ENCODE measurements around the gene TMCC1.
"Not testable (repeated sequence)": the region's sequence is repeated elsewhere in the genome, so short reads cannot be mapped to it uniquely, and the experiment has no call there.

TMCC1 gene

DNA sequence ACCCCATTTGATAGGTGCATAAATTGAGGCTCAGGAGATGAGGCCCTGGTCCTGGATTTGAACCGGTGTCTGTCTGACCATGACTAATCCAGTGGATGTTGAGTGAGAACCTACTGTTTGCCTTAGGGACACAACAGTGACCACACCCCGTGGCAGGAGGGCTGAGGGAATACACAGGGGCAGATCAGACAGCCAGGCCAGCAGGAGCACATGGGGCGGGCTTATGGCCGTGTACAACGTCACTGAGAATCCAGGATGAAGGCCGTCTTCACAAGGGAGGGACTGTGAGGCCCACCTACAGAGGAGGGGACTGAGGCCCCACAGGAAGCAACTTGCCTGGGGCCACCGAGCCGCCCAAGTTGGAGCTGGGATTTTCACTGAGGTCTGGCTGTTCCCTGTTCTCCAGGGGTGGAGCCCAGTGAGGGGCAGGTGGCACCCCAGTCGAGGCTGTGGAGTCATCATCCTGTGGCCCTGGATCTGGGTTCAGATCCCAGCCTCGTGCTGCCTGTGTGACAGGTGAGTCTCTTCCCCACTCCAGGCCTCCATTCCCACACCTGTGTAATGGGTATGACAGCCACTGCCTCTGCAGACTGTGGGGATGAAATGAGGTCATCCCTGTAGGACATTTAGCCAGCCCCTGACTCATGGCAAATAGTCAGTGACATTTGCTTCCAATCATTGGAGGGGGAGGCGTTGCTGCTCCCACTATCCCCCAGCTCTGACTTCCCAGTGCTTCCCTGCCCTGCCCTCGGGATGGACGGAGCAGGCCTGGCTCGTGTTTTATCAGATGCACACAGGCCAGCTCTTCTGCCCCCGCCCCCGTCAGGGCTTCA lies 280.8 kb downstream of the TMCC1 start:
- Mint-ChIP-seq H3K4me1 (peaks cover under 1 to 4% of the 10 kb centered on the region in 2 donors), H3K27me3 (peaks cover 27% of the 10 kb centered on the region in 2 donors), H3K27ac (no peak overlapping the region), H3K4me3 (no peak overlapping the region), H3K36me3 (no peaks in the 10 kb centered on the region), H3K9me3 (no peaks in the 10 kb centered on the region)
- no peak for DNase-seq
- ATAC-seq (replicated peaks) = no peak

DNA sequence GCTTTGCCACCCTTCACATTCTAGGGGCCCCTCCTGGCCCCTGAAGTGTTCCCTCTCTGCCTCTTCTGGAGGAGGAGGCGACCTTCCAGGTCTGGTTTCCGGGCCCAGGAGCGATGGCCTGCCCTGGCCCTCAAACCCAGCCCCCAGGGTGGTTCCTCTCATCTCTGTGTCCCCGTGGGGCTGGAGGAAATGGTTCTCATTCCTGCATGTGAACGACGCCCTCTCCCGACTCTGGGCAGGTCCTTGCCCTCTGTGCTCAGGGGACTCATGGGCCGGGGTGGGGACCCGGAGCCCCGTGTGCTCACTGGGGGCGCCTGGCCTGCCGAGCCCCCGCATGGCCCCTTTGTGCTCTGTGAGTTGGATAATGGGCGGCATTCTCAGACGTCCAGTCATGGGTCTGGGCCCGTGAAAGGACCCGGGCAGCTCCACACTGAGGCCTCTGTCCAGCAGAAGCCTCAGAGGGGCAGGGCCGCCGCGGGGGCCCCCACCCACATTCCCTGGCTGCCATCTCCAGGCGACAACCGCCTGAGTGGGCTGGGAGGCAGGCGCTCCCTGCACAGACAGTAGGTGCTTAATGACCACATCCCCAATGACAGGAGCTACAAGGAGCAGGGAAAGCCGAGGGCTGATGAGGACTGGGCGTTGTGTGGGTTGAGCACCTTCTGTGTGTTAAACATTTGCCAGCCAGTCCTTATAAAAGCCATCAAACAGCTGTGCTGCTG lies 281.5 kb downstream of the TMCC1 start:
- Mint-ChIP-seq H3K27ac (no peak overlapping the region), H3K36me3 (peaks cover under 1 to 4% of the 10 kb centered on the region in 2 donors), H3K4me3 (no peak overlapping the region), H3K4me1 (peaks cover 5 to 6% of the 10 kb centered on the region in 2 donors), H3K27me3 (peaks cover 30 to 33% of the 10 kb centered on the region in 2 donors), H3K9me3 (no peaks in the 10 kb centered on the region)
- no peak for DNase-seq
- no peak for ATAC-seq (replicated peaks)

DNA sequence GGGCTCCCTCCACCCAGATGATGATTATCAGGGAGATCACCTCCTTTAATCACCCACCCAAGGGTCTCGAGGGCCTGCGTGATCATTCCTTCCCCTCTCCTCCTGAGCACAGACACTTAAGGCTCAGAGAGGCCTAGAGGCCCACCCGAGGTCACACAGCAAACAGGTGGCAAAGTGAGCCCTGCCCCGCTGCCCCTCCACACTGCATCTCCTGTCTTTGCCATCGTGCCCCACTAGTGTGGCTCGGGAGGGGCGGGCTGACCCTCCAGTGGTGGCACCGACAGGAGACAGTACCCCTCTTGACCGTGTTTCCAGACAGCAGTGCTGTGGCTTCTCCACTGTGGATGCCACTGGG lies 282.1 kb downstream of the TMCC1 start:
- Mint-ChIP-seq H3K27ac (no peak overlapping the region), H3K4me1 (peaks cover 6 to 9% of the 10 kb centered on the region in 2 donors), H3K9me3 (no peaks in the 10 kb centered on the region), H3K36me3 (peaks cover 2 to 6% of the 10 kb centered on the region in 2 donors), H3K4me3 (no peak overlapping the region), H3K27me3 (peaks cover 32 to 36% of the 10 kb centered on the region in 2 donors)
- ATAC-seq (replicated peaks) (no peak), DNase-seq (no peak)

DNA sequence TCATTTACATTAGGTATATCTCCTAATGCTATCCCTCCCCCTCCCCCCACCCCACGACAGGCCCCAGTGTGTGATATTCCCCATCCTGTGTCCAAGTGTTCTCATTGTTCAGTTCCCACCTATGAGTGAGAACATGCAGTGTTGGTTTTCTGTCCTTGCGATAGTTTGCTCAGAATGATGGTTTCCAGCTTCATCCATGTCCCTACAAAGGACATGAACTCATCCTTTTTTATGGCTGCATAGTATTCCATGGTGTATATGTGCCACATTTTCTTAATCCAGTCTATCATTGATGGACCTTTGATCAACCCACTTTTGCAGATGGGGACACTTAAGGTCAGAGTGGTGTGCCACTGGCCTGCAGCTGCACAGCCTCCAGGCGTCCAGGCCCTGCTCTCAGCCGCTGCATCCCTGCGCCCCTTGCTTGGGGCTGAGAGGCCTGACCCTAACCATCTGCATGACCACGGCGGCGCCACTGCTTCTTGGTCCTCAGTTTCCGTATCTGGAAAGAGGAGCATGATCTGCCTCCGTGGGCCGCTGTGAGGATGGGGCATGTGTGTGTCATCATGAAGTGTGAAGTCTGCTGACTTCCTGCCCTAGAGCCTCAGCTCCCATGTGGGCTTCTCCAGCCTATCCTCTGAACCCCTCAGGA lies 282.6 kb downstream of the TMCC1 start:
- not testable (repeated sequence) for DNase-seq; H3K36me3 Mint-ChIP-seq; H3K9me3 Mint-ChIP-seq; ATAC-seq (replicated peaks); H3K4me1 Mint-ChIP-seq; H3K4me3 Mint-ChIP-seq; H3K27ac Mint-ChIP-seq
- peaks cover 32 to 40% of the 10 kb centered on the region in 2 donors for H3K27me3 Mint-ChIP-seq

DNA sequence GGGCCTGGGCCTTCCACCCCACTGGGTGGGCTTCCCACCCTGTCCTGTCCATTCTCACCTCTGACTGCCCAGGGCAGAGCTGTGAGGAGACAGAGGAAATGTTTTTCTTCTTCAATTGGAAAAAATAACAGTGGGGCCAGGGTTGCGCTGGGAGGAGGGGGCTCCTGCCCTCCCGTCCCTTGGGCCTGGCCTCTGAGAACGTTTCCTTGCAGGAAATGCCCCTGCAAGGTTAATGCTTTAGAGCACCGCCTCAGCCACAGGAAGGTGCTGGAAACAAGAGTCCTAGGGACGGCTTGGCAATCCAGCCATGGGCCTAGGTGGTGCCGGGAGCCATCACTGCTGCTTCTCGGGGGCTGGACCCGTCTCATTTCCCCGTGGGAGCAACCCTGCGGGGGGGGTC lies 283.2 kb downstream of the TMCC1 start:
- DNase-seq (no peak), ATAC-seq (replicated peaks) (no peak)
- no peak overlapping the region for H3K4me3 Mint-ChIP-seq
- H3K4me1 Mint-ChIP-seq = peaks cover 10 to 15% of the 10 kb centered on the region in 2 donors
- peaks cover 2 to 9% of the 10 kb centered on the region in 2 donors for H3K36me3 Mint-ChIP-seq
- H3K9me3 Mint-ChIP-seq = no peaks in the 10 kb centered on the region
- H3K27me3 Mint-ChIP-seq = peaks cover 37 to 46% of the 10 kb centered on the region in 2 donors
- H3K27ac Mint-ChIP-seq = no peak overlapping the region

DNA sequence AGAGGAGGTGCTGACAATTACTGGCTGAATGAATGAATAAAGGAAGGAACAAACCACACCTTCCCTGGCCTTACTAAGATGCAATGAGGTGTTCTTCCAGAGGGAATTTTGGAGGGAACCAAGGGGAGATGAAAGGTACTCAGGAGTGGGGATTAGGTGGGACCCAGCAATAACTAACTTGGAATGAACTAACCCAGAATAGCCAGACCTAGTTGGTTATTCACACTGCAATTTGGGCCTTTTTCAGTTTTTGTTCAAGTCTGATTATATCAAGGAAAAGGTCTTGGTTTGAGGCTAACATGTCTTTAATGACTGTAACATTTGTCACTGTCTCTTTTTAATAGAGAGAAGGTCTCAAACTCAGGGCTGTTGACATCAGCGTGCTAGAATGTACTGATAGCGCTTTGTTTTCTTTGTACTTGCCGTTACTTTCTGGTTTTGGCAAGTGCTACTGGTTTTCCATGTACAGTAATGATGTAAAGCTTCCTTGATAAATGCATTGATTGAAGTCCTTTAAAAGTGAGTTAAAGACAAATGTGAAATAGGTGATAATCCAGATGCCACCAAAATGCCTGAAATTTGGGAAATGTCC lies 283.8 kb downstream of the TMCC1 start:
- Mint-ChIP-seq H3K4me1 (peaks cover 10 to 15% of the 10 kb centered on the region in 2 donors), H3K36me3 (peaks cover 2 to 9% of the 10 kb centered on the region in 2 donors), H3K9me3 (no peaks in the 10 kb centered on the region), H3K27ac (no peak overlapping the region), H3K4me3 (no peak overlapping the region), H3K27me3 (peaks cover 39 to 50% of the 10 kb centered on the region in 2 donors)
- no peak for DNase-seq
- ATAC-seq (replicated peaks) = no peak

DNA sequence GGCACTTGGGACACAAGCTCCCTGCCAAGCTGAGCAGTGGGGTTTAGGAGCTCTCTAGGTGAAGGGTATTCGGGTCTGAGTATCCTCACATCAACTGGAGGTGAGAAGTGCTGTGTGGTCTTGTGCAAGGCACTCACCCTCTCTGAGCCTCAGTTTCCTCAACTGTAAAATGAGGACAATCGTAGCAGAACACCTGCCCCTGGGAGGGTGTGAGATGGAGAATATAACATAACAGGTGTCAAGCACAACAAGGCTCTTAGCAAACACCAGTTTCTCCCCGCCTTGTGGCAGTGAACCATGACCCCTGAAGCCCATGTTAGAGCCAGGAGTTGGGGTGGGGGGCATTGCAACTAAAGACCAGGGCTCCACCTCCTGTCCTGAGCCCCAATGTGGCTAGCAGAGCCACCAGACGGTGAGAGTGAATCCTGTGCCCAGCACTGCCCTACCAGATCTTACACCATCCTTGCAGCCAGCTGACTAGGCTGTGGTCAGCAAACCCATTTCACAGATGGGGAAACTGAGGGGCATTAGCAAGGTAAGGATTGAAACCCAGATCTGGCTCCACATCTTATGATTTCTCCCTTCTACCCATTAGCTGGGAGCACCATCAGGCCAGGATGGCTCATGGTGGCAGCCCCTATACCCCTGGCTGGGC lies 284.4 kb downstream of the TMCC1 start:
- Mint-ChIP-seq H3K9me3 (no peaks in the 10 kb centered on the region), H3K27ac (no peak overlapping the region), H3K27me3 (peaks cover 45 to 56% of the 10 kb centered on the region in 2 donors), H3K4me1 (peaks cover 11 to 15% of the 10 kb centered on the region in 2 donors), H3K4me3 (no peak overlapping the region), H3K36me3 (peaks cover 2 to 9% of the 10 kb centered on the region in 2 donors)
- DNase-seq (no peak), ATAC-seq (replicated peaks) (no peak)

DNA sequence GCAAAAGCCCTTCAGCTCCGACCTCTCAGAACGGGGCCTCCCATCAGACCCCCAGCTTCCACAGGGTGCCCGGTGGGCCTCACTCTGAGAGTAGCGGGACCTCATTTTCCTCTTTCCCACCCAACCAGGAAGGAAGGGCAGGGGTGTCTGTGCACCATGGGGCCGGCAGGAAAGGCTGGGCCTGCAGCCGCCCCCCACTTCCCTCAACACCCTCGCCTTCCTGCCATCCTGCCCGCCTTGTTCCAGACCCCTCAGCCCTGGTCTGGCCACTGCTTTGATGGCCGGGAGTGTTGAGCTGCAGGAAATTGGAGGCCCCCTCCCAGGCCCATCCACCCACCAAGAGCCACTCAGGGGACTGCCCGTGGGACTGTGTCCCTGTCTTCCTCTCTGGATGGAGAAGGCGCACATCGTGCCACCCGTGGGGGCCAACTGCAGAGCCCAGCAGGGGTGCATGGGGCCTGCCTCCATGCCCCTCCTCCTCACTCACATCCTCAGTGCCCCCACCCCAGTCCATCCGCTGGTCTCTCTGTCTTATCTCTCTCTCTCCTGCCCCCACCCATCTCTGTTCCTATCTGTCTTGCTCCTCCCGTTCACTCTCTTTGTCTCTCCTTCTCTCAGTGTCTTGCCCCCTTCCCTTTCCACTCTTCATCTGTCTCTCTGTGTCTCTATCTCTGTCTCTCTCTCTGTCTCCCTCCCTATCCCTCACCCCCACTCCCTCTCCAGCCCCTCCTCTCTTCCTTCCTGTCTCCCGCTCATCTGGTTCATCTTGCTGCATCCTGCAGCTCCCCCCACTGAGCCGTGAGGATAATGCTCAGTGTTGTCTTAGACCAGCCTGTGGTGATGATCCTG lies 285.2 kb downstream of the TMCC1 start:
- no peaks in the 10 kb centered on the region for H3K9me3 Mint-ChIP-seq
- H3K4me3 Mint-ChIP-seq = peak overlapping the region in 1 of 2 donors; percentile 0
- no peak for ATAC-seq (replicated peaks)
- H3K4me1 Mint-ChIP-seq = peaks cover 12 to 15% of the 10 kb centered on the region in 2 donors
- DNase-seq = no peak
- H3K36me3 Mint-ChIP-seq = peaks cover 2 to 9% of the 10 kb centered on the region in 2 donors
- no peak overlapping the region for H3K27ac Mint-ChIP-seq
- H3K27me3 Mint-ChIP-seq = peaks cover 51 to 62% of the 10 kb centered on the region in 2 donors

DNA sequence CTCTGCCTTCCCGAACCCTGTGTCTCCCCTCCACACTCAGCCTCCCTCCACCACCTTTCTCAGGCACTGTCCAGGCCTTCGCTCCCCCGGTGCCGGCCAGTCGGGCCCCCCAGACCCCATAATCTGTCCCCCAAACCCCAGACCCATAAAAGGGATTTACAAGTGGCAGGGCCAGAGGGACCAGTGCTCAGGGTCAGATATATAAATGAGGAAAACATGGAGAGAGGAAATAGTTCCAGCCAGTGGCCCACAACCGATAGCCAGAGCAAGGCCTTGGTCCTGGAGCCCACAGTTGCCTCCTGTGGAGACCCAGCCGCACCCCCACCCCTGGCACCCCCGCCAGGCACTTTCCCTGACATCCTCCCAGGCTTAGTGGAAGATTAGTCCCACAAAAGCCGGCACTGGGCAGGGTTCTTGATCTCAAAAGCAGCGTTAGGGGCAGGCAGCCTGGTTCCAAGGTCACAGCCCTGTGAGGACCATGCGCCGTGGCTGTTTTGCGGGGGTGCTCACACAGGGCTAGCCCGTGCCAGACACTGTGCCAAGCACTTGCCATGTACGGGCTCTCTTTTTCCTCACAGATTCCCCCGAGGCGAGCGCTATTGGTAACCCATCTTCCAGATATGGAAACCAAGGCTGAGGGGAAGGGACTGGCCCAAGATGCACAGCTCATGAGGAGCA lies 286.0 kb downstream of the TMCC1 start:
- Mint-ChIP-seq H3K27me3 (peaks cover 50 to 60% of the 10 kb centered on the region in 2 donors), H3K27ac (no peak overlapping the region), H3K4me3 (peak overlapping the region; percentile 87 to 88), H3K9me3 (no peaks in the 10 kb centered on the region), H3K36me3 (peaks cover 2 to 9% of the 10 kb centered on the region in 2 donors), H3K4me1 (peaks cover 12 to 15% of the 10 kb centered on the region in 2 donors)
- ATAC-seq (replicated peaks) = no peak
- no peak for DNase-seq

DNA sequence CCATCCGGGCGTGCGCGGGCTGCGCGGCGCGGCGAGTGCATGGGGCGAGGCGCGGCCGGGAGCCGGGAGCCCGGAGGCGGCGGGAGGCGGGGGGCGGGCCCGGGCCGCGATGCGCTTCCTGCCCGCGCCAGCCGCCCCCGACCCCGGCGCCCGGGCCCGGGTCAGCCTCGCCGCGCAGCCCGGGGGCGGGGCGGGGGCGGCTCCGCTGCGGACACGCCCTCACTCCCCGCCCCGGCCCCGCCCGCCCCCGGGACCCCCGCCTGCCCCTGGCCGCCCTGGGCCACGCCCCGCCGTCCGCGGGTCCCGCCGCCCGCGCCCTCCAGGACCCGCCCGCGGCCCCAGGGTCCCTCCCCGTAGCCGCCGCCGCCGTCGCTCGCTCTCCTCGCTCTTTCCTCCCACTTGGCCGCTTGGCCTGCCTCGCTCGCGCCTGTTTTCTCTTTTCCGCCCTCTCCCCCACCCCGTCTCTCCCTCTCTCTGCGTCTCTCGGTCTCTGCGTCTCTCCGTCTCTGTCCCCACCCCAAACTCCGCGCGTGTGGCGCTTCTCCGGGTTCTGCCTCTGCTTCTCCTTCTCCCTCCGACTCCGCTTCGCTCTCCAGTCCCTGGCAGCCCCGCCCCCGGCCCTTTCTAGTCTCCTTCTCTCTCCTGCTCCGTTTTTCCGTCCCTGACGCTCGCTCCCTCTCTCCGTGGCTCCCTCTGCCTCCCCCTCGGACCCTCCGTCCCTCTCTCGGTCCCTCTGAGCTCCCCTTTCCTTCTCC lies 286.7 kb downstream of the TMCC1 start, which contains the start of gene PLXND1:
TSS of gene PLXND1 (minus strand) at position 41 of the 755 bp plus-strand sequence. CDS start at position 4, 37 bp downstream.
- DNase-seq = no peak
- peaks cover 12 to 15% of the 10 kb centered on the region in 2 donors for H3K4me1 Mint-ChIP-seq
- peak within 1 kb of the TSS; percentile 89 to 93 for H3K4me3 Mint-ChIP-seq
- ATAC-seq (replicated peaks) = peak; percentile 39 to 40
- no peaks in the 10 kb centered on the region for H3K9me3 Mint-ChIP-seq
- peaks cover 49 to 55% of the 10 kb centered on the region in 2 donors for H3K27me3 Mint-ChIP-seq
- peaks cover 2 to 9% of the 10 kb centered on the region in 2 donors for H3K36me3 Mint-ChIP-seq
- peak within 1 kb of the TSS; percentile 93 for H3K27ac Mint-ChIP-seq

DNA sequence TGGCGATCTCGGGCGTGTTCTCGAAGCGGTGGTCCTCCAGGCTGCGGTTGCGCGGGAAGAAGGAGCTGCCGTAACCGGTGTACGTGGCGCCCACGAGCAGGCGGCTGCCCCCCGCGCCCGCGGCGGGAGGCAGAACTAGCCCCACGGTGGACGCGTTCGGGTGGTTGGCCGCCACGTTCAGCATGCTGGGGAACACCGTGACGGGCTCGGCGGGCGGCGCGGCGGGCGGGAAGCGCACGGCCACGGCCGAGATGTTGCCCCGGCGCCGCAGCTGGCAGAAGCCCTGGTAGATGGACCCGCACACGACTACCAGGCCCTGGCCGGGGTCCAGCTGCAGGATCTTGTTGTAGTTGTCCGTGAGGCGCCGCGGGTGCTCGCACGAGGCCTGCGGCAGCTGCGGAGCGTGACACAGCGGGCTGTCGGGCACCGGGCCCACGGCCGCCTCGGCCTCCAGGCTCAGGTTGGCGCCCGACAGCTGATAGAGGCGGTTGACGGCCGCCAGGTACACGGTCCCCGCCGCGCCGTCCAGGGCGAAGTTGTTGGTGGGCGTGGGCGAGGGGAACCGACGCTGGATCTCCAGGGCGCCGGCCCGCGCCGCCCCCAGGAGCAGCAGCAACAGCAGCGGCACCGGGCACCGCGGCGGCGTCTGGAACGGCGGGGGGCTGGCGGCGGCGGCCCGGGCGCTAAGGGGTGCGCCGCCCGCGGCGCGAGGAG lies 287.4 kb downstream of the TMCC1 start:
- DNase-seq (no peak), ATAC-seq (replicated peaks) (peak; percentile 10 to 24)
- H3K27ac Mint-ChIP-seq = peak overlapping the region; percentile 89
- H3K9me3 Mint-ChIP-seq = no peaks in the 10 kb centered on the region
- H3K4me1 Mint-ChIP-seq = peaks cover 12 to 15% of the 10 kb centered on the region in 2 donors
- peaks cover 42 to 48% of the 10 kb centered on the region in 2 donors for H3K27me3 Mint-ChIP-seq
- peaks cover 2 to 9% of the 10 kb centered on the region in 2 donors for H3K36me3 Mint-ChIP-seq
- H3K4me3 Mint-ChIP-seq = peak overlapping the region; percentile 89 to 93
